MCF 10A (cell line): ENCODE measurements around the gene CEP85L. TPM values are rescaled to one million over a fixed set of nuclear protein-coding genes. Genes with fewer than 3 reads are reported as not detected.

Experiments used
- BruUV-seq: library from RNA; stranded (reverse); fragments of 400-500 nt; replicated peaks from 2 replicates; lab custom pipeline; 2021; lab: Mats Ljungman, UMichigan
- CTCF ChIA-PET: fragments of 300-600 bp; sonication (Branson Sonifier 250); formaldehyde crosslinking; extraction: SDS; loops from one replicate; lab custom pipeline; 2021; ENCODE audit warnings: antibody characterized with exemption, inconsistent platforms; lab: Yijun Ruan, JAX
- POLR2A ChIA-PET: fragments of 300-600, 350-650 bp; sonication (Branson Sonifier 250); formaldehyde crosslinking; extraction: SDS; loops from one replicate; lab custom pipeline; 2020; ENCODE audit warnings: antibody characterized with exemption, inconsistent platforms; lab: Yijun Ruan, JAX
- DNase-seq: peaks from one replicate; pipeline ENCODE4 v3.0.0-alpha.2; 2018; ENCODE audit not compliant: unreplicated experiment
- H3K27ac Mint-ChIP-seq: one replicate; pipeline ENCODE4 v1.8.0; 2022; ENCODE audit warnings: mild to moderate bottlenecking, low read depth, mixed read lengths; ENCODE audit not compliant: unreplicated experiment
- H3K27me3 Mint-ChIP-seq: one replicate; pipeline ENCODE4 v1.8.0; 2022; ENCODE audit warnings: mixed read lengths; ENCODE audit not compliant: insufficient read depth, unreplicated experiment
- H3K36me3 Mint-ChIP-seq: one replicate; pipeline ENCODE4 v1.8.0; 2022; ENCODE audit warnings: mild to moderate bottlenecking, moderate library complexity, mixed read lengths; ENCODE audit not compliant: insufficient read depth, unreplicated experiment
- H3K4me1 Mint-ChIP-seq: one replicate; pipeline ENCODE4 v1.8.0; 2022; ENCODE audit warnings: mixed read lengths; ENCODE audit not compliant: insufficient read depth, unreplicated experiment
- H3K4me3 Mint-ChIP-seq: one replicate; pipeline ENCODE4 v1.8.0; 2022; ENCODE audit warnings: mild to moderate bottlenecking, moderate library complexity, mixed read lengths; ENCODE audit not compliant: unreplicated experiment
- H3K9me3 Mint-ChIP-seq: one replicate; pipeline ENCODE4 v1.8.0; 2022; ENCODE audit warnings: mixed read lengths; ENCODE audit not compliant: unreplicated experiment
- CTCF ChIP-seq: fragments of 200-600 bp; IDR thresholded peaks from one replicate; pipeline ENCODE4 v1.8.0; 2022; ENCODE audit warnings: antibody characterized with exemption, mild to moderate bottlenecking; ENCODE audit not compliant: unreplicated experiment
- intact Hi-C: fragments of 100-400 bp; cut with micrococcal nuclease; formaldehyde crosslinking; loops from 2 replicates; pipeline ENCODE4 v1.14.1; 2022
- total RNA-seq: library from RNA; stranded (reverse); gene quantifications from 2 replicates; pipeline ENCODE4 v1.2.3, GENCODE V29; 2022

CEP85L gene
- total RNA-seq, 1 experiment from 2014 or later: 8.4 TPM

GRCh38 chr6:118680452-118681095, 29.2 kb upstream of the CEP85L start:
- H3K9me3 Mint-ChIP-seq: no peaks in the 10 kb centered on the region
- intact Hi-C loops: no loop called here
- TF ChIP-seq CTCF: no peak

GRCh38 chr6:118679327-118679901, 28.0 kb upstream of the CEP85L start:
- no peak overlapping the region for H3K27ac Mint-ChIP-seq
- ChIA-PET CTCF (interaction anchor here (1.0 kb wide), 1 partner anchor 13 kb away, joined by 3 read pairs; no protein-coding TSS in a partner anchor), POLR2A (no interaction called here)
- peak; percentile 64 for DNase-seq
- TF ChIP-seq CTCF: no peak
- BruUV-seq: no TSS peak
- no peaks in the 10 kb centered on the region for H3K27me3 Mint-ChIP-seq
- intact Hi-C loops: no loop called here
- H3K4me1 Mint-ChIP-seq: peaks cover 10% of the 10 kb centered on the region
- no peak overlapping the region for H3K4me3 Mint-ChIP-seq
- no peaks in the 10 kb centered on the region for H3K9me3 Mint-ChIP-seq
- no peaks in the 10 kb centered on the region for H3K36me3 Mint-ChIP-seq

More at GRCh38 chr6:118680452-118681095, 29.2 kb upstream of the CEP85L start:
- no TSS peak for BruUV-seq
- H3K4me3 Mint-ChIP-seq: no peak overlapping the region
- H3K27me3 Mint-ChIP-seq: no peaks in the 10 kb centered on the region
- ChIA-PET POLR2A (interaction anchor here (0.7 kb wide), 1 partner anchor 12 kb away, joined by 3 read pairs; no protein-coding TSS in a partner anchor), CTCF (interaction anchor here (1.0 kb wide), 2 partner anchors 12 to 25 kb away, joined by 3 to 7 read pairs; no protein-coding TSS in a partner anchor)
- no peak overlapping the region for H3K27ac Mint-ChIP-seq
- H3K4me1 Mint-ChIP-seq: peaks cover 10% of the 10 kb centered on the region
- no peak for DNase-seq
- H3K36me3 Mint-ChIP-seq: no peaks in the 10 kb centered on the region

- TF ChIP-seq CTCF: no peak
- intact Hi-C loops: no loop called here
- no peaks in the 10 kb centered on the region for H3K9me3 Mint-ChIP-seq
- H3K27ac Mint-ChIP-seq: no peak overlapping the region
- POLR2A ChIA-PET: no interaction called here
- H3K4me3 Mint-ChIP-seq: no peak overlapping the region
- no TSS peak for BruUV-seq
- CTCF ChIA-PET: no interaction called here
- H3K27me3 Mint-ChIP-seq: no peaks in the 10 kb centered on the region
- no peaks in the 10 kb centered on the region for H3K36me3 Mint-ChIP-seq
- no peak for DNase-seq
- H3K4me1 Mint-ChIP-seq: peaks cover 10% of the 10 kb centered on the region
These were observed 27.5 kb upstream of the CEP85L start for GRCh38 chr6:118678866-118679265.

- Mint-ChIP-seq H3K9me3 (no peaks in the 10 kb centered on the region), H3K36me3 (no peaks in the 10 kb centered on the region), H3K27me3 (no peaks in the 10 kb centered on the region), H3K4me3 (no peak overlapping the region), H3K27ac (no peak overlapping the region), H3K4me1 (peaks cover 10% of the 10 kb centered on the region)
- BruUV-seq: no TSS peak
- DNase-seq: no peak
- intact Hi-C loops: no loop called here
- POLR2A ChIA-PET: interaction anchor here (0.7 kb wide), 1 partner anchor 26 kb away, joined by 3 read pairs; the partner anchor contains the start of gene CEP85L
- no peak for TF ChIP-seq CTCF
- CTCF ChIA-PET: interaction anchor here (0.6 to 1.8 kb wide), 4 partner anchors 28 to 594 kb away, joined by 3 to 4 read pairs (median 3); no protein-coding TSS in a partner anchor
These were observed 25.8 kb upstream of the CEP85L start for GRCh38 chr6:118677193-118677592.
